DND-41 (cell line): ENCODE results near the gene PJA1.

Experiments used
- CTCF ChIP-seq: IDR thresholded peaks from 2 replicates; pipeline ENCODE4 v1.5.1; 2012; ENCODE audit warnings: borderline replicate concordance, low read length, moderate library complexity, mild to moderate bottlenecking; ENCODE audit not compliant: poor library complexity, severe bottlenecking; ENCODE audit errors: extremely low read depth
- EZH2 ChIP-seq: IDR thresholded peaks from 3 replicates; pipeline ENCODE4 v1.6.1; 2012; ENCODE audit warnings: borderline replicate concordance, low read depth, mild to moderate bottlenecking, moderate library complexity, low read length, inconsistent platforms; ENCODE audit not compliant: severe bottlenecking

- no peak for TF ChIP-seq CTCF
- TF ChIP-seq EZH2 = no peak
Measured at GRCh38 chrX:69196666-69197065, 31.4 kb upstream of the PJA1 start.
